HEK293T (cell line): ENCODE data around the gene ZFYVE27.

ENCODE experiments used
- CTCF ChIA-PET: fragments of 350-600 bp; formaldehyde crosslinking; extraction: SDS; loops from one replicate; lab custom pipeline; 2021; ENCODE audit warnings: antibody characterized with exemption, inconsistent platforms; lab: Yijun Ruan, JAX
- POLR2A ChIA-PET: fragments of 350-600 bp; formaldehyde crosslinking; extraction: SDS; loops from one replicate; lab custom pipeline; 2020; ENCODE audit warnings: antibody characterized with exemption, inconsistent platforms; lab: Yijun Ruan, JAX
- DNase-seq: peaks from one replicate; pipeline ENCODE4 v3.0.0; 2012; ENCODE audit warnings: mixed read lengths; ENCODE audit errors: extremely low spot score
- ARNT ChIP-seq: fragments of 450-650 bp; IDR thresholded peaks from 2 replicates; pipeline ENCODE4 v1.6.1; 2017; ENCODE audit warnings: mild to moderate bottlenecking
- BHLHE40 ChIP-seq: fragments of 450-650 bp; IDR thresholded peaks from 2 replicates; pipeline ENCODE4 v1.6.1; 2016; ENCODE audit warnings: mild to moderate bottlenecking, moderate library complexity, borderline replicate concordance
- CTBP1 ChIP-seq: fragments of 450-650 bp; IDR thresholded peaks from 2 replicates; pipeline ENCODE4 v1.6.1; 2016; ENCODE audit warnings: borderline replicate concordance
- ELF4 ChIP-seq: fragments of 450-650 bp; IDR thresholded peaks from 2 replicates; pipeline ENCODE4 v1.6.1; 2017; ENCODE audit warnings: antibody characterized with exemption
- FOXA1 ChIP-seq: fragments of 450-650 bp; IDR thresholded peaks from 2 replicates; pipeline ENCODE4 v1.6.1; 2016; ENCODE audit warnings: mild to moderate bottlenecking
- FOXK2 ChIP-seq: fragments of 450-650 bp; IDR thresholded peaks from 2 replicates; pipeline ENCODE4 v1.6.1; 2016; ENCODE audit warnings: mild to moderate bottlenecking
- FOXM1 ChIP-seq: fragments of 450-650 bp; IDR thresholded peaks from 2 replicates; pipeline ENCODE4 v1.6.1; 2017; ENCODE audit warnings: mild to moderate bottlenecking, borderline replicate concordance
- HDGF ChIP-seq: fragments of 450-650 bp; IDR thresholded peaks from 2 replicates; pipeline ENCODE4 v1.6.1; 2017; ENCODE audit warnings: antibody characterized with exemption, borderline replicate concordance
- L3MBTL2 ChIP-seq: fragments of 450-650 bp; conservative IDR thresholded peaks from 2 replicates; pipeline ENCODE4 v1.6.1; 2016; ENCODE audit warnings: mild to moderate bottlenecking
- LEF1 ChIP-seq: fragments of 450-650 bp; IDR thresholded peaks from 2 replicates; pipeline ENCODE4 v1.6.1; 2017; ENCODE audit warnings: mild to moderate bottlenecking, borderline replicate concordance
- NFRKB ChIP-seq: fragments of 450-650 bp; IDR thresholded peaks from 2 replicates; pipeline ENCODE4 v1.6.1; 2016; ENCODE audit warnings: mild to moderate bottlenecking, moderate library complexity
- PKNOX1 ChIP-seq: fragments of 450-650 bp; IDR thresholded peaks from 2 replicates; pipeline ENCODE4 v1.6.1; 2016
- SP1 ChIP-seq: fragments of 450-650 bp; IDR thresholded peaks from 2 replicates; pipeline ENCODE4 v1.6.1; 2017
- SUZ12 ChIP-seq: fragments of 450-650 bp; IDR thresholded peaks from 2 replicates; pipeline ENCODE4 v1.6.1; 2016; ENCODE audit warnings: mild to moderate bottlenecking
- TARDBP ChIP-seq: fragments of 450-650 bp; IDR thresholded peaks from 2 replicates; pipeline ENCODE4 v1.6.1; 2016
- ZNF384 ChIP-seq: fragments of 450-650 bp; IDR thresholded peaks from 2 replicates; pipeline ENCODE4 v1.6.1; 2016

ZFYVE27 gene

DNA sequence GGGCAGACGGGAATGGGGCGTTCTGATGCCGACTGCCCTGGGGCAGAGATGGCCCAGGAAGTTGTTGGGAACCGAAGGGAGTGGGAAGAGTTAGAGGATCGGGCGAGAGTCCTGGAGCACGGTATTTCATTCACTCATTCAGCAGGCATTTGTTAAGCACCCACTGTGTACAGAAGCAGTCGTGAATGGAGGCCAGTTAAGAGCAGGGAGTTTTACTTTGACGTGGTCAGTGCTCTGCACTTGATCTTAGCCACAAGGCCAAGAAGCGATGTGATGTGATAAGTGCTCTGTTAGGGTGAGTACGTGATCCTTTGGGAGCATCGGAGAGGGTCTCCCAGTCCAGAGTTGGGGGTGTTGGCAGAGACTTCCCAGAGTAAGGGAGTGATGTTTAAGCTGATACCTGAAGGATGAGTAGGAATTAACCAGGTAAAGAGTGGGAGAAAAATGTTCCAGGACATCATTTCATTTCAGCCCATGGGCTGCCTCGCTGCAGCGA, 890 bp downstream of the ZFYVE27 start:
- ChIA-PET CTCF (no interaction called here), POLR2A (no interaction called here)
- no peak for TF ChIP-seq BHLHE40
- TF ChIP-seq SP1: no peak
- TF ChIP-seq TARDBP: no peak
- no peak for TF ChIP-seq LEF1
- no peak for TF ChIP-seq HDGF
- no peak for TF ChIP-seq SUZ12
- TF ChIP-seq CTBP1: no peak
- TF ChIP-seq FOXM1: no peak
- no peak for TF ChIP-seq L3MBTL2
- no peak for TF ChIP-seq ELF4
- DNase-seq: no peak

DNA sequence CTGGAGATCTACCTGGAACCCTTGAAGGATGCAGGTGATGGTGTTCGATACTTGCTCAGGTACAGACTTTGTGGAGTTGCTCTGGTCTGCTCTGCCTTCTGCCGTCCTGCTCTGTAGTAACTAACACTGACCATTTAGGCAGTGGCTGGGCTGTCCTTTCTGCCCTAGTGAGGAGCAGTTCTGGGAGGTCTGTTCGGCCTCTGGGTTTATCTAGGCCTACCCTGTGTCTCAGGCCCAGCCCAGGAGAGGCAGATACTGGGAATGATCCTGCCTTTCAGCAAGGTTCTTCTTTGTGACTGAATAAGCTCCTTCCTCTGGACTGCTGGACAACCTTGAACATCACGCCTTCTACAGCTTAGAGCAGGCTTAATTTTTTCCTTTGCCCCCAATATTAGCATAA, 1.7 kb downstream of the ZFYVE27 start:
- TF ChIP-seq PKNOX1 (no peak), HDGF (no peak), ZNF384 (no peak), LEF1 (no peak), FOXA1 (no peak), NFRKB (no peak), TARDBP (no peak), L3MBTL2 (no peak), SUZ12 (no peak), ELF4 (no peak), ARNT (no peak), FOXK2 (no peak), CTBP1 (no peak), BHLHE40 (no peak), SP1 (no peak), FOXM1 (no peak)
- ChIA-PET CTCF (interaction anchor here (0.6 to 0.7 kb wide), 3 partner anchors 64 to 163 kb away, joined by 3 to 8 read pairs (median 4); no protein-coding TSS in a partner anchor), POLR2A (no interaction called here)
- DNase-seq: no peak

GRCh38 chr10:97740613-97741012, 3.7 kb downstream of the ZFYVE27 start:
- ChIA-PET POLR2A (no interaction called here), CTCF (no interaction called here)
- no peak for DNase-seq
- TF ChIP-seq SP1 (no peak), FOXM1 (no peak), LEF1 (no peak), FOXK2 (no peak), FOXA1 (no peak), SUZ12 (no peak), NFRKB (no peak), TARDBP (no peak), HDGF (no peak), ELF4 (no peak), ARNT (no peak)

DNA sequence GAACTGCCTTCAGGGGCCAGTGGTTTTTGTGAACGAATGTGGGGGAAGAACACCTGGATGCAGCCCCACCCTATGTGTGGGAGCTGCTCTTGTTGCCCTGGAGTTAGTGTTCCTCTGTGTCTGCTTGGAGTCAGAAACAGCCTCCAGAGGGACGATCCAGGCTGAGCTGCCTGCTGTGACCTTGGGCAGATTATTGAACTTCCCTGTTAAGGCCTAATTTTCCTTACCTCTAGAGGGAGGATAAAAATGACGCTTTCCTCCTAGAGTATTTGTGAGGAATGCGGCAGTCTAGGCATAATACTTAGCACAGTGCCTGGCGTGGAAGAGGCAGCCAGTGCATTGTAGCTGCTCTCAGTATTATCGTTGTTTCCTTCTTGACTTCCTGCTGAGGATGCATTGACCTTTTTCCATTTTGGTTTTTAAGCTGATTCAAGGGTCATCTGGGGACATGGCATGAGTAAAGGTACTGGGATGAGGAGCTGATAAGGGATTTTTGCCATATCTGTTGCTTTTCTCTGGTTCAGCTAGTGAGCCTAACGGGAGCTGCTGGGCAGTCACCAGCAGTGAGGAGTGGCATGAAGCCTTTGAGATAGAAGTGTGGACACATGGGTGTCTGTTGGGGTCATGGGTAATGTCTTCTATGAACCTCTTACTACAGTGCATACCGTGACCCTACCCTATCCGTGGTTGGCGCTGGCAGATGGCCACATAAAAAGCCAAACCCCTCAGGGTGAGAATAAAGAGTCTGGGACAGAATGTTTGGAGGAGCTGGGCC, 6.4 kb downstream of the ZFYVE27 start:
- CTCF ChIA-PET: interaction anchor here (1.0 kb wide), 2 partner anchors 16 to 41 kb away, joined by 3 read pairs; no protein-coding TSS in a partner anchor
- TF ChIP-seq SUZ12: no peak
- no peak for TF ChIP-seq LEF1
- no peak for TF ChIP-seq ZNF384
- TF ChIP-seq PKNOX1: no peak
- no peak for TF ChIP-seq HDGF
- TF ChIP-seq FOXK2: no peak
- TF ChIP-seq ELF4: no peak
- no peak for TF ChIP-seq L3MBTL2
- no peak for TF ChIP-seq BHLHE40
- TF ChIP-seq FOXM1: no peak
- TF ChIP-seq TARDBP: no peak
- no peak for TF ChIP-seq ARNT
- no peak for TF ChIP-seq CTBP1
- TF ChIP-seq SP1: no peak
- TF ChIP-seq FOXA1: no peak
- no peak for TF ChIP-seq NFRKB
- DNase-seq: no peak
- POLR2A ChIA-PET: interaction anchor here (1.5 kb wide), 1 partner anchor 56 kb away, joined by 5 read pairs; the partner anchor contains the start of gene AVPI1

GRCh38 chr10:97744405-97745035, 7.6 kb downstream of the ZFYVE27 start:
- CTCF ChIA-PET: interaction anchor here (1.0 kb wide), 3 partner anchors 15 to 43 kb away, joined by 3 to 4 read pairs (median 3); no protein-coding TSS in a partner anchor
- TF ChIP-seq ARNT (no peak), ELF4 (no peak)
- DNase-seq: no peak
- POLR2A ChIA-PET: interaction anchor here (1.2 to 1.5 kb wide), 2 partner anchors 8 to 57 kb away, joined by 4 to 5 read pairs; partner anchors contain the start of genes AVPI1 and ZFYVE27

DNA sequence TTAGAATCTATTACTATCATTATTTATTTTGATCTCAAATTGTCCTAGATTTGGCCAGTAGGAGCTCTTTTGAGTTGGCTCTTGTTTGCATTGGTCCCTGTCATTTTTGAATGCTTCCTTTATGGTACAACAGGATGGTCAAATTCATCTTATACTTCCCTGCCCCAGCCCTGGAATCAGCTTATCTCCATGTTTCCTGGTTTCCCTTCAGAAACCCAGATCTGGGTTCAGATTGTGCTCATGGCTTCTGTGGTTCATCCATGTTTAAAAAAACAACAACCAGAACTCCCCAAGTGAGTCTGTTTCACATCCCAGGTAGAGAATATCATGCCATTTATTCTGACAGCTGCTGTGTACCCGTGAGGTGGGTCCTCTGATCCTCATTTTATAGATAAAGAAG, 10.6 kb downstream of the ZFYVE27 start:
- DNase-seq: no peak
- CTCF ChIA-PET: no interaction called here
- POLR2A ChIA-PET: interaction anchor here (1.0 kb wide), 1 partner anchor 11 kb away, joined by 3 read pairs; the partner anchor contains the start of gene ZFYVE27
- TF ChIP-seq TARDBP: no peak
- TF ChIP-seq ZNF384: no peak
- TF ChIP-seq NFRKB: no peak
- no peak for TF ChIP-seq ELF4
- no peak for TF ChIP-seq ARNT
- TF ChIP-seq BHLHE40: no peak
- TF ChIP-seq CTBP1: no peak
- TF ChIP-seq HDGF: no peak
- no peak for TF ChIP-seq PKNOX1
- TF ChIP-seq FOXA1: no peak
- TF ChIP-seq L3MBTL2: no peak
- no peak for TF ChIP-seq LEF1
- no peak for TF ChIP-seq FOXM1
- TF ChIP-seq SP1: no peak
- no peak for TF ChIP-seq SUZ12
- TF ChIP-seq FOXK2: no peak
